CMK (cell line): ENCODE results near the gene HSF4.

Experiments used
- DNase-seq: peaks from one replicate; pipeline ENCODE4 v3.0.0-alpha.2; 2010; ENCODE audit warnings: low read depth

Gene HSF4

DNA sequence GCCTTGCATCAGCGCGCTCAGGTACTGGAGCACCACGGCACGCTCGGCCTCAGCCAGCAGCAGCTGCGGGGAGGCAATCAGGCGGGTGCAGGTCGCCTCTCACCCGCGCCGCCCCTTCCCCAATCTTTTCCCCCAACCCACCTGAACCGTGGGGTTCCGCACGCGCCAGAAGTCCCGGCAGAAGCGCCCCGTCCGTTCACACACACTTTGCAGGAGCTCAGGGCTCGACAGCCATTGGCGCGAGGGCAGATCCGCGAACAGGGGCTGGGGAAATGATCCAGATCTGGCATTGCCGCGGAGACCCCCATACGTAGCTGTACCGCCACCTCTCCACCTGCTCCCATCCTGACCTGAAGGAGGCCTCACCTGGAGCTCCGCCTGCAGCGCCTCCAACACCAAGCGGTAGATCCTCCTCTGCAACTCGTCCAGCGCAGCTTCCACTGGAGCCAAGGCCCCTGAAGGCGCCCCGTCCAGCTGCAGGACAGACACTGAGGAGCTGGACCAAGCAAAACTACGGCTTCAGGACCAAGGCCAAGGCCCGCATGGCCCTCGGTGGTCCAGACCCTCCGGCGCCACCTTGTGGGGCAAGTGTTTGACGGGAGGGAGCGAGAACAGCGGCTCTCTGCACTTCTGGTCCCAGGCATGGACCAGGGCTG is 20.6 kb downstream of the HSF4 start:
- peak; percentile 71 for DNase-seq

DNA sequence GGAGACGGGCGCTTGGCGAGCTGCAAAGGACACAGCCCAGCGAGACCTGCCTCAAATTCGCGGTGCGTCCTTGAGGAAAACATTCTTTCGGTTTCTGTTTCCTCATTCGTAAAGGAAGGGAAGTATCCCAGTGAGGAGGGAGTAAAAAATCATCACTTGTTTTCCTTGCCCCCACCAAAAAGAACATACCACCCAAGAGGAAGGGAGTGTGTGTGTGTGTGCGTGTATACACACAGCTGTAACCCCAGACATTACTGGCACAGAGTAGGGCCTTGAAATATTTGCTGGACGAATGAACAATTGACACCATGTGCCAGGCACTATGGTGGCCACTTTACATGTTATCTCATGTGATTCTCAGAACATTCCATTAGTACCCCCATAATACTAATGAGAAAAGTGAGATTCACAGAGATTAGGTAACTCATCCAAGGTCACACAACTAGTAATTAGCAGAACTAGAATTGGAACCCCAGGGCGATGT is 21.1 kb downstream of the HSF4 start:
- no peak for DNase-seq

DNA sequence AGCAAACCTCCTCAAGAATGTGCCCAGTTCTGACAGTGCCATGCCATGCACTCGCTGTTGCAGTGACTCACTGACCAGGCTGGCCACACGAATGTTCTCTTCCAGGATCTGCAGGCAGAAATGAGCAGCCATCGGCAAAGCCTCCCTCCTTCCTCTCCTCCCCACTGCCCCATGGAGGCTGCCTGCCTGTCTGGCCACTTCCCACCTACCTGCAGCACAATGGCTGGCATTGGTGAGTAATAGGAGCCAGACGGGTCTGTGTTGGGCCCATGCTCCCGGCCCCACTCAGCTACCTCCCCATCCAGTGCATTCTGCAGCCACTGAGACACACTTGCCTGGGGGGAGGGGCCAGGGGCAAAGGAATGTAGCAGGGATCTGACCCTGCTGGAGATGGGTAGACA is 22.0 kb downstream of the HSF4 start:
- no peak for DNase-seq

DNA sequence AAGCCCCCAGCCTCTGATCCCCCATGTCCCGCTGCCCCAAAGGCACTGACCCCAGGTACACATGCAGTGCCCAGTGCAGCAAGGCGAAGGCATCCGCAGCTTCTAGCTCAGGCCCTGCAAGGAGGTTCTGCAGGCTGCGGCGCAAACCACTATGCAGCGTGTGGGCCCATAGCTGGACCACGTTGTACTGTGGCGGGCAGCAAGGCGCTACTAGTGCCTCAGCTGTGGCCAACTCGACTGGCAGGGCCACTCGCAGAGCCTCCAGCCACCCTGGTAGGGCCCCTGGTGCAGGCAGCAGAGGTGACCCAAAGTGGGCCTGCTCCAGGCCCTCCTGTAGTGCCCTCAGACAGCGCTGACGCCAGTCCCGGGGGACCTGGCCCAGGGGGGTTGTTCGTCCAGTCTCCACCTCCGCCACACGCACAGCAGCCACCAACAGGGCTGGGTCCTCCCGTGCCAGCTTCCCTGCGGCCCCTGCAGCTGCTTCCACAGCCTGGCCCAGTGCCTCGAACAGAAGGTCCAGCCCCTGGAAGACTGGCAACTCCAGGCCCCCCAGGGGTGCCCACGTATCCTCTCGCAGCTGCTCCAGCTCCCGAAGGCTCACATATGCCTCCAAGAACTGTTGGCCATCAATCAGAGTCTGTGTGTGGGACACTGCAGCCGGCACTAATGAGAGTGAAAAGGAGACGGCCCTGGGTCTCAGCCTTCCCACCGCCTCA is 22.8 kb downstream of the HSF4 start:
- DNase-seq = no peak

DNA sequence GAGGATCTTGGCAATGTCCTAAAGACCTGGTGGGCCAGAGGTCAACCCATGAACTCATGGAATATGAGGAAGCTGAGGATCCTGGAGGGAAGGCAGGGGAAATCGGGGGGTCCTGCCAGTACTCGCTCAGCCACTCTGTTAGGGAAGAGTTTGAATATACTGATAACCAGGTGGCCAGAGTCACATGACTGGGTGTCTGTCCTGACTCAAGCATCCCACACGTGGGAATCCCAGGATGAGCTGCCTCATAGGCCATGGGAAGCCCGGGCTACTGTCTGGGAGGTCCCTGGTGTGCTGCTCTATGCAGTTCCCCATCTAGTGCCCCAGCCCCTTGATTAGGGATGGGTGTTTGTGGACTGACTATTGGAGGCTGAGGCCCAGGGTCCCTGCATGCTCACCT is 23.8 kb downstream of the HSF4 start:
- no peak for DNase-seq

DNA sequence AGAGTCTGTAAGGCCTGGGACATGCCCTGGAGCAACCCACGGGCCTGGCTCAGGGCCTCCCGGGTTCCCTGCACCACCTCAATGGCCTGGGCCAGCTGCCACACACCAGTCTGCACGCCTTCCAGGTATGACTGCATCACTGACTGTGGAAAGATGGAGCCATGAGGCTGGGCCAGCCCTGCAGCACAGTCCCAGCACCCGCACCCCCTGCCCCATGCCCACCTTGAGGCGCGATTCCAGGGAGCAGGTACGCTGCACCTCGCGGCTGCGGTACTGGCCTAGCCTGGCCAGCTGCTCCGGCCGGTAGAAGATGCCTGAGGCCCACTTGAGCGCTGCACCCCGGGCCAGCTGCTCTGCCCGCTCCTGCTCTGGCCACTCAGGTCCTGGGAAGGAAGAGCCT is 24.3 kb downstream of the HSF4 start:
- no peak for DNase-seq

DNA sequence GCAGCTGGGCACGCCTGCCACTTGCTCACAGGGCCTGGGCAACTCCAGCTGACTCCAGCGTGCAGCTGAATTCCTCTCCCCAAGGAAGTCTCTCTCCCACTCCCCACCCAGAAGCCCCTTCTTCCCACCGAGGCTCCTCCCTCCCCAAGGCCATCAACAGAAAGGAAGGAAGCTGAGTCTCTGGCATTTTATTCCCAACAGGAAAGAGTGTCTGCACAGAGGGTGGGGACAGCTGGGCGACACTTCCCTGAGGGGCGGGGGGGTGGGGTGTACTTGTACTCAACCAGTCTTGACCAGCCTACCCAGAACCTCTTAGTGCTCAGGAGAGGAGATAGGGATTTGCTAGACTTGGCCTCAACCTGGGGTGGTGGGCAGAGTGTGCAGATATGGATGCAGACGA is 25.5 kb downstream of the HSF4 start, which contains the start of gene EXOC3L1:
EXOC3L1 (minus strand) TSS at position 96 of the 400 bp plus-strand sequence. CDS start 460 bp downstream, outside the sequence.
- no peak for DNase-seq

DNA sequence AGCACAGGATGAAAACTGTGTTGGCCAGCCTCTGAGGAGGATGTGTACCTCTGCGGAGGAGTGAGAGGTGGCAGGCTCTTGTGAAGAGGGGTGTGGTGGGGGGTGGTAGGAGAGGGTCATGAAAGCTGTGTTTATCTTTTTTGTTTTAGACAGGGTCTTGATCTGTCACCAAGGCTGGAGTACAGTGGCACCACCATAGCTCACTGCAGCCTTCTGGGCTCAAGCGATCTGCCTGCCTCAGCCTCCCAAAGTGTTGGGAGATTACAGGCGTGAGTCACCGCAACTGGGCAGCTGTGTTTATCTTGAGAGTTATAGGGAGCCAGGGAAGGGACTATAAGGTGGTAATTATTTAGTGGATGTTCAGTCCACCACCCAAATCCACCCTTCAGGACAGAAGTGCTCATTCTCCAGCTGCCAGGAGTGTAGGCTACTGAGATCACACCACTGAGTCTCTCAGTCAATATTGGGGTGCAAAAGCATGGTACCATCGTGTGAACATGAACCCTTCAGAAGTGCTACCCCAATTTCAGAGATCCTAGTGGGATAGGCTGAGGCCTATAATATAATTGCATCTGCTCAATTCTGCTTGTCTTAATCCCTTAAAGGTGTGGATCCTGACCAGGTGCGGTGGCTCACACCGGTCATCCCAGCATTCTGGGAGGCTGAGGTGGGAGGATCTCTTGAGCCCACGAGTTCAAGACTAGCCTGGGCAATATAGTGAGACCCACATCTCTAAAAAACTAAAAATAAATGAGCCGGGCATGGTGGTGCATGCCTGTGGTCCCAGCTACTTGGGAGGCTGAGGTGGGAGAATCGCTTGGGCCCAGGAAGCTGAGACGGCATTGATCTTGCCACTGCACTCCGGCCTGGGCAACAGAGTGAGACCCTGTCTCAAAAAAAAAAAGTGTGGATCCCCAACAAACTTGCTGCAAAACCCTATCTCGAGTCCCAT is 26.2 kb downstream of the HSF4 start:
- no peak for DNase-seq

DNA sequence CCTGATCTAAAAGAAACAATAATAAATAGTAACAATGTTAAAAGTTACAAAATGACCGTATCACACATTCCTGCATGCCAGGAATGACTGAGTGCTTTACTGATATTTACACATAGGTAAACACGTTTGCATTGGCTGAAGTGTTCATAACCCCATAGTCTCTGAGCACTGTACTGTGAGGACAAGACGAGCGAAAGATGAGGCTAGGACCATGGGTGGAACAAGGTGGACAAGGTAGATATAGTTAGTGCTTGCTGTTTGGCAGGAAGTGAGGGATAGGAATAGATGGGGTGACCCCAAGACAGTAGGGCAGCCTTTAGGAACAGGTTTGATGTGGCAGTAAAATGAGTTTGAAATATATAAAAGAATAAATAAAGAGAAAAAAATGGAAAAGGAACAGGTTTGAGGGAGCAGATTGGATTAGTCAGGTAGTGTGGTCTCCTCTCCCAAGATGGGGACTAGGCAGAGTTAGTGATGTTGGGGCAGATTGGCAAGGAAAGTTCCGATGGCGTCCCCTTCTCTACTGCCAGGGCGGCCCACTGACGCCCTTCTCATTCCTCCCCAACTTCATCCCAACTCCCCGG is 27.0 kb downstream of the HSF4 start:
- no peak for DNase-seq

DNA sequence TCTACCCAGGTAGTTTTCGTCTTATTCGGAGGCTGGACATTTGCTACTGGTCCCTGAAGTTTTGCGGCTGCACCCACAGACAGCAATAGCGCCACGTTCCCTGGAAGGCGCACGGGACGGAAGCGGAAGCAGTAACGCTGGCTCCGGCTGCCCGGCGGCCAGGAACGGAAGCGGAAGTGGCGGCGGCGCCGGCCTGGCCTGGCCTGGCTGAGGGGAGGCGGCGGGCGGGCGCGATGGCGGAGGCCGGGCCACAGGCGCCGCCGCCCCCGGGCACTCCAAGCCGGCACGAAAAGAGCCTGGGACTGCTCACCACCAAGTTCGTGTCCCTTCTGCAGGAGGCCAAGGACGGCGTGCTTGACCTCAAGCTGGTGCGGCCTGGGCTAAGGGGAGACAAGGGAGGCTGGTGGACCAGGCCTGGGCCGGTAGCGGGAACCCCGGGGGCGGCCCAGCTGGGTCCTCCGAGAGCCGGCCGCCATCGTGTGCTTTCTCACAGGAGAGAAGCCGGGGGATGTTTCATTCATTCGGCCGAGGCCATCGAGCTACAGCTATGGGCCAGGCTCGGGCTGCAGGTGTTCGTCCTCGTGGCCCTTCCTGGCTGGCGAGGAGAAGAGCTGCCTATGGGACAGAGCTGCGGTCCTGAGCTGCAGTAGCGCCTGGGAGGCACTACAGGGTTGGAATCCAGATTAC is 27.6 kb downstream of the HSF4 start, which contains the start of gene E2F4:
E2F4 (plus strand) TSS at position 161 of the 687 bp plus-strand sequence; CDS start at position 234, 73 bp downstream.
- DNase-seq = peak; percentile 85

DNA sequence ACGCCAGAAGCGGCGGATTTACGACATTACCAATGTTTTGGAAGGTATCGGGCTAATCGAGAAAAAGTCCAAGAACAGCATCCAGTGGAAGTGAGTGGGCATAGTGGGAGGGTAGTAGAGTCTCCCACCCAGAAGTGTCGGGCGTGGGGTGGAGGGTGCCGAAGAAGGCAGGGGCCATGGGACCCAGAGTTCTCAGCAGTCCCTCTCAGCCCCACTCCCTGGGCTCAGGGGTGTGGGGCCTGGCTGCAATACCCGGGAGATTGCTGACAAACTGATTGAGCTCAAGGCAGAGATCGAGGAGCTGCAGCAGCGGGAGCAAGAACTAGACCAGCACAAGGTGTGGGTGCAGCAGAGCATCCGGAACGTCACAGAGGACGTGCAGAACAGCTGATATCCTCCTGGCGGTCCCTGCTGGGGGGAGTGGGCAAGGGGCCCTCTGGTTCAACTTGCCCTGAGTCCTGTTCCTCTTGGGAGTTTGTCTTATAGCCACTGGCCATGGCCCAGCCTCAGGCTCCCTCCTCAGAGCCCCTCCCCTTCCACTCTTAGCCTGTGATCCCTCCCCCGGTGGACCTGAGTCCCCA is 28.3 kb downstream of the HSF4 start:
- no peak for DNase-seq

DNA sequence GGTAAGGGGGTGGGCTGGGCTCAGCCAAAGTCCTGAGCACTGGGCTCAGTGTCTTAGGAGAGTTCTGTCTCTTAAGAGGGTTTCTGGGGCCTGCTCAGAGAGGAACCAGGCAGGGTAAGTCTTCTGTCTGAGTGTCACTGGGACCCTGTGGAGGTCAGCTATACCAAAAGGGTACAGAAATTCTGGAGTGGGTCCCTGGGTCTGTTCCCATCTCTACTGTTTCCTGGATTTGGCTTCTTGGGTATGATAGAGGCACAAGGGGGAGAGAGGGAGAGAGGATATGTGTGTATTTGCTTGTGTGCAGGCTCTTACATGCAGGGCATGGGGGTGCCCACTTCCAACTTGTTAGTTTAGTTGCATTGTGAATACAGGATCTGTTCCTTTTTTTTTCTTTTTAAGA is 29.0 kb downstream of the HSF4 start:
- DNase-seq = no peak

DNA sequence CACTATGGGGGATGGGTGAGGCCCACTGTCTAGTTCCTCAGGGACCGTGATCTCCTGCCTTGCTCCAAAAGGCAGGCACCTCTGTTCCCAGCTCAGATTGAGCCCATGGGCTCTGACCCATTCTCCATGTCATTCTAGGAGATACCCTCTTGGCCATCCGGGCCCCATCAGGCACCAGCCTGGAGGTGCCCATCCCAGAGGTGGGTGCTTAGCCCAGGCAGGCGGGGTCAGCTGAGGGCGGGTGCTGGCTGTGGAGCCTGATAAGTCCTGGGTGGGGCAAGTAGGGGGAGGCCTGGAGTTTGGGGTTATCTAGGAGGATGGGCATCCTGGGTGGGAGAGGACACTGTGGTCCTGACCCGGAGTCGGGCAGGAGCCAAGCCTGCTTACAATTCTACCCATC is 29.7 kb downstream of the HSF4 start:
- no peak for DNase-seq

DNA sequence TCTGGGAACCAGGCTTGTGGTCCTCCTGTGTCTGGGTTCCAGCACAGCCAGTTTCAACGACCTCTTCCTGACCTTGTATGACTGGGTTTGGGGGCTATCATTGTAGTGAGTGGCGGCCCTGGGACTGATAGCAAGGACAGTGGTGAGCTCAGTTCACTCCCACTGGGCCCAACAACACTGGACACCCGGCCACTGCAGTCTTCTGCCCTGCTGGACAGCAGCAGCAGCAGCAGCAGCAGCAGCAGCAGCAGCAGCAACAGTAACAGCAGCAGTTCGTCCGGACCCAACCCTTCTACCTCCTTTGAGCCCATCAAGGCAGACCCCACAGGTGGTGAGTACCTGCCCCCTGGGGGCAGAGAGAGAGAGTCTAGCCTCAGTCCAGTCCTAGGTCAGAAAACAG is 31.1 kb downstream of the HSF4 start:
- no peak for DNase-seq

DNA sequence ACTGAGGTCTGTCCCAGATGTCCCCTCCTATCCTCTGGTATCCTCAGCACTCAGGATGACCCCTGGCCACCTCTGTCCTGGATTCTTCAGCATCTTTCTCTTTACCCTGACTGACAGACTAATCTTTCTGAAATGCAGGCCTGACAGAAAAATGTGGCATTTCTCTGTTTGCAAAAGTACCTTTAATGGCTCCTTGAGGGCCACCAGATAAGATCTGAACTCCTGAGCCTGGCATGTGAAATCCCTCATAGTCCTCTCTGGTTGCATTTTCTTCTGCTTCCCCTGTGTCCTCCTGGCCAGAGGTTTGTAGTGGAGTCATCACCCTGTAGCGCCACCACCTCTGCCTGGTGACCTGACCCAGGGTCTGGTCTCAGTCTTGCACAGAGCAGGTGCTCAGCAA is 32.3 kb downstream of the HSF4 start:
- DNase-seq = no peak

DNA sequence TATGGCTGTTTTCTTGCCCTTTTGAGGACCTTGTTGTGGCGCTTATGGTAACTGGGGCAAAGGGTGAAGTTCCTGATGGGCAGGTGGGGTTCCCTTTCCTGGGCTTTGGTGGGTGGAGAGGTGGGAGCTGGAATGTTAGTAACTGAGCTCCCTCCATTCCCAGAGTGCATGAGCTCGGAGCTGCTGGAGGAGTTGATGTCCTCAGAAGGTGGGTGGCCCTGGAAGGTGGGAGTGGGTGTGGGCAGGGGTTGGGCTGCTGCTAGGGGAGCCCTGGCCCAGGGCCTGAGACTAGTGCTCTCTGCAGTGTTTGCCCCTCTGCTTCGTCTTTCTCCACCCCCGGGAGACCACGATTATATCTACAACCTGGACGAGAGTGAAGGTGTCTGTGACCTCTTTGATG is 33.2 kb downstream of the HSF4 start:
- DNase-seq = no peak

DNA sequence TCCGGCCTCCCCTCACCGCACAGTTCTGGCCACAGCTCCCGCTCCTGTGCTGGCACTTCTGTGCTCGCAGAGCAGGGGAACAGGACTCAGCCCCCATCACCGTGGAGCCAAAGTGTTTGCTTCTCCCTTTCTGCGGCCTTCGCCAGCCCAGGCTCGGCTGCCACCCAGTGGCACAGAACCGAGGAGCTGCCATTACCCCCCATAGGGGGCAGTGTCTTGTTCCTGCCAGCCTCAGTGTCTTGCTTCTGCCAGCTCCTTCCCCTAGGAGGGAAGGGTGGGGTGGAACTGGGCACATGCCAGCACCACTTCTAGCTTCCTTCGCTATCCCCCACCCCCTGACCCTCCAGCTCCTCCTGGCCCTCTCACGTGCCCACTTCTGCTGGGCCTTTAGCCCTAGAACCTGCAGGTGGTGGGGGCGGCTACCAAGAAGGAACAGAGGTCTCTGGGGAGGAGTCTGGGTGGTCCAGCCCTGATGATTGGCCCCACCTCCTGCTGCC is 33.7 kb downstream of the HSF4 start:
- no peak for DNase-seq

DNA sequence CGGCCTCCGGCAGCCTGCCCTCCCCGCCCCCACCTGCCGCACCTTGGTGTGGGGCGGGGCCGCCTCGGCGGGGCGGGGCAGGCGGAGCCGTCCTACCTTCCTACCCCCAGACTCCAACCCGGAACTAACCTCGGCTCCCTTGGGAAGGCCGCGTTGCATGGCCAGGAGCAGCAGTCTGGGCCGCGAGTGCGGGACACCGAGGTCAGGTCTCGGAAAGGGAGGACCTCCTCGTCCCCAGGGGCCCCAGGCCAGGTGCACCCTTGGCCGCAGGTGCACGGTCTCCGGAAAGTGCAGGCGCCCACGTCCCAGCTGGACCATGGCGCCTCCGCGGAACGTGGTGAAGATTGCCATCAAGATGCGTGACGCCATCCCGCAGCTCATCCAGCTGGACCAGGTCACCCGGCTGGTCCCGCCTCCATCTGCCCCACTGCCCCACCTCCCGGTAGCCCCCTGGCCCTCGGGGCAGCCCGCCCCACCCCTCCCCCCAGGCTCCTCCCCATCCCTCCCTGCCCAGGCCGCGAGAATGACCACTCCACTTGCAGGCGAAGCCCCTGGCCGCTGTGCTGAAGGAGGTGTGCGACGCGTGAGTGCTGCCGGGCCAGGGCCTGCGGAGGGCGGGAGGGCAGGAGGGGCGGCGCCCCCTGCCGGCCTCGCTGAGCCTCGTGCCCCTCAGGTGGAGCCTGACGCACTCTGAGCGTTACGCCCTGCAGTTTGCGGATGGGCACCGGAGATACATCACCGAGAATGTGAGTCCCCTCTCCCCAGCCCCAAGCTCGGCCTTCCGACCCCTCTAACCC is 34.7 kb downstream of the HSF4 start, which contains the start of gene ELMO3:
ELMO3 (plus strand) TSS at position 121 of the 797 bp plus-strand sequence; CDS start at position 317, 196 bp downstream.
- no peak for DNase-seq

DNA sequence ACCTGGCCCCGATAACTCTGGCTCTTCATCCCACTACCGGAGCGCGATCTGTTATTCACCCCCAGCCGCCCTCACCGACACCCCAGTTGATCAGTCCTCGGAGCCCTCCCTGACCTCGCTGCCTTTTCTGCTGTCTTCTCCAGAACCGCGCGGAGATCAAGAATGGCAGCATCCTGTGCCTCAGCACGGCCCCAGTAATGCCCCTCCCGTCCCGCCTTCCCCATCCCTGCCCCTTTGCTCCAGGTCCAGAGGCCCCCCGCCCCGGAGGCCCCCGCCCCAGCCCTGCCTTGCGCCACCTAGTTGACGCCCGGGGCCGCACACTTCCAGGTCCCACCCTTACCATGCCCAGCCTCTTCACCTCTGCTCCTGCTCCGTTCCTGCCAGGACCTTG is 35.3 kb downstream of the HSF4 start:
- DNase-seq = no peak

DNA sequence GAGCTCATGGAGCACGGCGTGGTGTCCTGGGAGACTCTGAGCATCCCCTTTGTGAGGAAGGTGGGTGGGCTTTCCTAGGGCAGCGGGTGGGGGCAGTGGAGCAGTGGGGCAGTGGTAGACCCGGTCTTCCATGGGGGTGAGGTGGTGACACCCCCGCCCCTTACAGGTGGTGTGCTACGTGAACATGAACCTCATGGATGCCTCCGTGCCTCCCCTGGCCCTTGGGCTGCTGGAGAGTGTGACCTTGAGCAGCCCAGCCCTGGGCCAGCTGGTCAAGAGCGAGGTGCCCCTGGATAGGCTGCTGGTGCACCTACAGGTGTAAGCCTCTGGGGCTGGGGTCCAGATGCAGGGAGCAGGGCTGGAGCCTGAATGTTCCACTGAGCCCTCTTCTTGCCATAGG is 35.9 kb downstream of the HSF4 start:
- no peak for DNase-seq
